GM12874 (cell line): ENCODE results near the gene UGT3A2.

Experiments
- CTCF ChIP-seq: IDR thresholded peaks from 2 replicates; pipeline ENCODE4 v1.5.1; 2011; ENCODE audit warnings: low read depth, mild to moderate bottlenecking, control low read depth, low read length, moderate library complexity; ENCODE audit not compliant: insufficient read depth

Gene UGT3A2

GRCh38 chr5:36059571-36060419 lies 6.9 kb downstream of the UGT3A2 start:
- TF ChIP-seq CTCF: no peak

GRCh38 chr5:36058776-36059175 lies 7.9 kb downstream of the UGT3A2 start:
- TF ChIP-seq CTCF: no peak

GRCh38 chr5:36057386-36057785 lies 9.3 kb downstream of the UGT3A2 start:
- no peak for TF ChIP-seq CTCF

- no peak for TF ChIP-seq CTCF
Measured at GRCh38 chr5:36056422-36056821, 10.3 kb downstream of the UGT3A2 start.

- no peak for TF ChIP-seq CTCF
Measured at GRCh38 chr5:36055984-36056383, 10.7 kb downstream of the UGT3A2 start.

- TF ChIP-seq CTCF: no peak
Measured at GRCh38 chr5:36054647-36055046, 12.0 kb downstream of the UGT3A2 start.

- no peak for TF ChIP-seq CTCF
Measured at GRCh38 chr5:36052538-36052937, 14.1 kb downstream of the UGT3A2 start.

- no peak for TF ChIP-seq CTCF
Measured at GRCh38 chr5:36049949-36050348, 16.7 kb downstream of the UGT3A2 start.
